ENCODE results near the gene NHSL1. TPM values are rescaled to one million over a fixed set of nuclear protein-coding genes. Genes with fewer than 3 reads are reported as not detected.

NHSL1 gene
- total RNA-seq, 1 donor from 2014 or later: 57.8 TPM

- peaks cover 5% of the 10 kb centered on the region for H3K9me3 Mint-ChIP-seq (ENCODE audit: unreplicated experiment)
- peaks cover 5% of the 10 kb centered on the region for H3K4me1 Mint-ChIP-seq (ENCODE audit: low read depth, unreplicated experiment)
- no peak for DNase-seq
- H3K36me3 Mint-ChIP-seq (ENCODE audit: unreplicated experiment): peaks cover 3% of the 10 kb centered on the region
- H3K27me3 Mint-ChIP-seq (ENCODE audit: unreplicated experiment): peaks cover 3% of the 10 kb centered on the region
- no peak overlapping the region for H3K27ac Mint-ChIP-seq (ENCODE audit: unreplicated experiment)
- H3K4me3 Mint-ChIP-seq (ENCODE audit: unreplicated experiment): peak overlapping the region; percentile 49
- TF ChIP-seq CTCF (IDR thresholded peaks at IDR 0.05; ENCODE audit: partially characterized antibody, unreplicated experiment): no peak
Measured at GRCh38 chr6:138402838-138403187, 96.5 kb downstream of the NHSL1 start.

GRCh38 chr6:138401960-138402837 lies 97.1 kb downstream of the NHSL1 start:
- peaks cover 3% of the 10 kb centered on the region for H3K36me3 Mint-ChIP-seq (ENCODE audit: unreplicated experiment)
- H3K4me3 Mint-ChIP-seq (ENCODE audit: unreplicated experiment): no peak overlapping the region
- TF ChIP-seq CTCF (IDR thresholded peaks at IDR 0.05; ENCODE audit: partially characterized antibody, unreplicated experiment): no peak
- H3K9me3 Mint-ChIP-seq (ENCODE audit: unreplicated experiment): peaks cover 5% of the 10 kb centered on the region
- H3K27ac Mint-ChIP-seq (ENCODE audit: unreplicated experiment): no peak overlapping the region
- DNase-seq: no peak
- H3K4me1 Mint-ChIP-seq (ENCODE audit: low read depth, unreplicated experiment): peaks cover 5% of the 10 kb centered on the region
- H3K27me3 Mint-ChIP-seq (ENCODE audit: unreplicated experiment): peaks cover 3% of the 10 kb centered on the region

- Mint-ChIP-seq H3K9me3 (ENCODE audit: unreplicated experiment) (peaks cover 5% of the 10 kb centered on the region), H3K4me3 (ENCODE audit: unreplicated experiment) (no peak overlapping the region), H3K27me3 (ENCODE audit: unreplicated experiment) (peaks cover 3% of the 10 kb centered on the region), H3K36me3 (ENCODE audit: unreplicated experiment) (no peaks in the 10 kb centered on the region), H3K4me1 (ENCODE audit: low read depth, unreplicated experiment) (peaks cover 4% of the 10 kb centered on the region), H3K27ac (ENCODE audit: unreplicated experiment) (no peak overlapping the region)
- no peak for DNase-seq
- TF ChIP-seq CTCF (IDR thresholded peaks at IDR 0.05; ENCODE audit: partially characterized antibody, unreplicated experiment): no peak
Measured at GRCh38 chr6:138400326-138400725, 99.0 kb downstream of the NHSL1 start.

- no peak overlapping the region for H3K27ac Mint-ChIP-seq (ENCODE audit: unreplicated experiment)
- no peaks in the 10 kb centered on the region for H3K4me1 Mint-ChIP-seq (ENCODE audit: low read depth, unreplicated experiment)
- H3K4me3 Mint-ChIP-seq (ENCODE audit: unreplicated experiment): no peak overlapping the region
- no peaks in the 10 kb centered on the region for H3K27me3 Mint-ChIP-seq (ENCODE audit: unreplicated experiment)
- TF ChIP-seq CTCF (IDR thresholded peaks at IDR 0.05; ENCODE audit: partially characterized antibody, unreplicated experiment): no peak
- H3K9me3 Mint-ChIP-seq (ENCODE audit: unreplicated experiment): no peaks in the 10 kb centered on the region
- DNase-seq: no peak
- H3K36me3 Mint-ChIP-seq (ENCODE audit: unreplicated experiment): no peaks in the 10 kb centered on the region
Measured at GRCh38 chr6:138397128-138398122, 101.9 kb downstream of the NHSL1 start.
